GM21576 (cell line): Measurements from ENCODE around the gene CHRNE.
"Not testable (repeated sequence)": the region's sequence is repeated elsewhere in the genome, so short reads cannot be mapped to it uniquely, and the experiment has no call there.

Experiments used
- ATAC-seq: cut with Tn5 transposase; IDR thresholded peaks from one replicate; pipeline ENCODE4 v1.9.1; 2021; ENCODE audit warnings: mild to moderate bottlenecking, moderate library complexity; ENCODE audit not compliant: unreplicated experiment

CHRNE gene

GRCh38 chr17:4939796-4940554 lies 37.1 kb upstream of the CHRNE start, which contains the start of the genes RNF167 and SLC25A11:
Gene RNF167, plus strand, starts transcription at chr17:4940268. Its CDS starts 642 bp downstream, at chr17:4940910.
Gene SLC25A11, minus strand, starts transcription at chr17:4940046. Its CDS starts 136 bp downstream, at chr17:4939910.
- peak; percentile 67 for ATAC-seq

GRCh38 chr17:4939546-4939795 lies 36.6 kb upstream of the CHRNE start:
- ATAC-seq = no peak

GRCh38 chr17:4938688-4939545 lies 36.0 kb upstream of the CHRNE start:
- ATAC-seq = no peak

- ATAC-seq = no peak
These were observed 35.2 kb upstream of the CHRNE start for GRCh38 chr17:4938069-4938491.

- ATAC-seq = no peak
These were observed 34.7 kb upstream of the CHRNE start for GRCh38 chr17:4937553-4937952.

GRCh38 chr17:4936436-4936835 lies 33.5 kb upstream of the CHRNE start:
- ATAC-seq = no peak

GRCh38 chr17:4935650-4936049 lies 32.8 kb upstream of the CHRNE start:
- no peak for ATAC-seq

- no peak for ATAC-seq
These were observed 31.5 kb upstream of the CHRNE start for GRCh38 chr17:4934173-4934979.

- ATAC-seq = no peak
These were observed 30.7 kb upstream of the CHRNE start for GRCh38 chr17:4933646-4934045.

GRCh38 chr17:4932756-4933155 lies 29.9 kb upstream of the CHRNE start:
- no peak for ATAC-seq

- ATAC-seq = no peak
These were observed 29.1 kb upstream of the CHRNE start, which contains the start of gene GP1BA for GRCh38 chr17:4931963-4932362. Gene GP1BA, plus strand, starts transcription at chr17:4932277. Its CDS starts 328 bp downstream, at chr17:4932605.

- ATAC-seq = no peak
These were observed 26.0 kb upstream of the CHRNE start for GRCh38 chr17:4928881-4929280.

GRCh38 chr17:4926577-4927335 lies 23.9 kb upstream of the CHRNE start:
- ATAC-seq = not testable (repeated sequence)

- no peak for ATAC-seq
These were observed 18.4 kb upstream of the CHRNE start for GRCh38 chr17:4921320-4921719.

- no peak for ATAC-seq
These were observed 17.6 kb upstream of the CHRNE start for GRCh38 chr17:4920351-4921048.

GRCh38 chr17:4919511-4920047 lies 16.7 kb upstream of the CHRNE start:
- ATAC-seq = no peak

GRCh38 chr17:4914551-4914950 lies 11.7 kb upstream of the CHRNE start:
- not testable (repeated sequence) for ATAC-seq

GRCh38 chr17:4913994-4914393 lies 11.1 kb upstream of the CHRNE start:
- ATAC-seq = no peak

GRCh38 chr17:4908711-4909496 lies 6.0 kb upstream of the CHRNE start:
- peak; percentile 55 for ATAC-seq
